A549 (cell line): ENCODE data around the gene PVR.

Experiments
- EP300 ChIP-seq, 2 experiments: fragments of >200 bp; sonication (Bioruptor Twin); formaldehyde crosslinking; IDR thresholded peaks; 2 replicates in 1 of 2; 3 replicates in 1 of 2; pipeline ENCODE4 v1.6.1; 2016 to 2017
- ESRRA ChIP-seq: fragments of 150-350 bp; IDR thresholded peaks from 2 replicates; pipeline ENCODE4 v1.6.1; 2014; ENCODE audit warnings: mild to moderate bottlenecking, low read length, borderline replicate concordance
- POLR2A ChIP-seq: IDR thresholded peaks from 2 replicates; pipeline ENCODE4 v1.6.1; 2012; ENCODE audit warnings: mild to moderate bottlenecking, low read length
- TF ChIP-seq, protein P1 (sequence below): fragments of >200 bp; sonication (Bioruptor Twin); formaldehyde crosslinking; IDR thresholded peaks from 3 replicates; pipeline ENCODE4 v1.5.1; 2016
- TF ChIP-seq, protein P2 (sequence below): fragments of 150-350 bp; IDR thresholded peaks from 2 replicates; pipeline ENCODE4 v1.6.1; 2014; ENCODE audit warnings: low read depth, mild to moderate bottlenecking, low read length
- TF ChIP-seq, protein P3 (sequence below): fragments of 200-600 bp; sonication (generic); IDR thresholded peaks from 2 replicates; pipeline ENCODE4 v1.6.1; 2016; ENCODE audit warnings: antibody characterized with exemption, mild to moderate bottlenecking, moderate library complexity
- TF ChIP-seq, protein P4 (sequence below): fragments of 250-450 bp; sonication (Bioruptor Pico); IDR thresholded peaks from 2 replicates; pipeline ENCODE4 v1.5.0; 2021; ENCODE audit warnings: mild to moderate bottlenecking, moderate library complexity, borderline replicate concordance

DNA sequence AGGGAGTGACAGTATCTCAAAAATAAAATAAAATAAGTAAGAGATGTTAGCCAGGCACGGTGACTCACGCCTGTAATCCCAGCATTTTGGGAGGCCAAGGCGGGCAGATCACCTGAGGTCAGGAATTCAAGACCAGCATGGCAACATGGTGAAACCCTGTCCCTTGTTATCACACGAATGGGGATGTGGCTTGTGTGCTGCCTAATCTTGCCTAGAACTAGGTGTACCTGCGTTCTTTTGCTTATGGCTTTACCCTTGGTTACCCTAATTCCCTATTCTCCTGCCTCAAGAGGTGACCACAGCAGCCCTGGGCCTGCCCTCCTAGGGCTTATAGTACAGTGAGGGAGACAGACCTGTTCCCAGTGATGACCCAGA is 6.3 kb upstream of the PVR start:
- TF ChIP-seq ESRRA: no peak
- TF ChIP-seq, protein P1, sequence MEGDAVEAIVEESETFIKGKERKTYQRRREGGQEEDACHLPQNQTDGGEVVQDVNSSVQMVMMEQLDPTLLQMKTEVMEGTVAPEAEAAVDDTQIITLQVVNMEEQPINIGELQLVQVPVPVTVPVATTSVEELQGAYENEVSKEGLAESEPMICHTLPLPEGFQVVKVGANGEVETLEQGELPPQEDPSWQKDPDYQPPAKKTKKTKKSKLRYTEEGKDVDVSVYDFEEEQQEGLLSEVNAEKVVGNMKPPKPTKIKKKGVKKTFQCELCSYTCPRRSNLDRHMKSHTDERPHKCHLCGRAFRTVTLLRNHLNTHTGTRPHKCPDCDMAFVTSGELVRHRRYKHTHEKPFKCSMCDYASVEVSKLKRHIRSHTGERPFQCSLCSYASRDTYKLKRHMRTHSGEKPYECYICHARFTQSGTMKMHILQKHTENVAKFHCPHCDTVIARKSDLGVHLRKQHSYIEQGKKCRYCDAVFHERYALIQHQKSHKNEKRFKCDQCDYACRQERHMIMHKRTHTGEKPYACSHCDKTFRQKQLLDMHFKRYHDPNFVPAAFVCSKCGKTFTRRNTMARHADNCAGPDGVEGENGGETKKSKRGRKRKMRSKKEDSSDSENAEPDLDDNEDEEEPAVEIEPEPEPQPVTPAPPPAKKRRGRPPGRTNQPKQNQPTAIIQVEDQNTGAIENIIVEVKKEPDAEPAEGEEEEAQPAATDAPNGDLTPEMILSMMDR: no peak
- TF ChIP-seq, protein P2, sequence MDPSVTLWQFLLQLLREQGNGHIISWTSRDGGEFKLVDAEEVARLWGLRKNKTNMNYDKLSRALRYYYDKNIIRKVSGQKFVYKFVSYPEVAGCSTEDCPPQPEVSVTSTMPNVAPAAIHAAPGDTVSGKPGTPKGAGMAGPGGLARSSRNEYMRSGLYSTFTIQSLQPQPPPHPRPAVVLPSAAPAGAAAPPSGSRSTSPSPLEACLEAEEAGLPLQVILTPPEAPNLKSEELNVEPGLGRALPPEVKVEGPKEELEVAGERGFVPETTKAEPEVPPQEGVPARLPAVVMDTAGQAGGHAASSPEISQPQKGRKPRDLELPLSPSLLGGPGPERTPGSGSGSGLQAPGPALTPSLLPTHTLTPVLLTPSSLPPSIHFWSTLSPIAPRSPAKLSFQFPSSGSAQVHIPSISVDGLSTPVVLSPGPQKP: no peak
- TF ChIP-seq, protein P3, sequence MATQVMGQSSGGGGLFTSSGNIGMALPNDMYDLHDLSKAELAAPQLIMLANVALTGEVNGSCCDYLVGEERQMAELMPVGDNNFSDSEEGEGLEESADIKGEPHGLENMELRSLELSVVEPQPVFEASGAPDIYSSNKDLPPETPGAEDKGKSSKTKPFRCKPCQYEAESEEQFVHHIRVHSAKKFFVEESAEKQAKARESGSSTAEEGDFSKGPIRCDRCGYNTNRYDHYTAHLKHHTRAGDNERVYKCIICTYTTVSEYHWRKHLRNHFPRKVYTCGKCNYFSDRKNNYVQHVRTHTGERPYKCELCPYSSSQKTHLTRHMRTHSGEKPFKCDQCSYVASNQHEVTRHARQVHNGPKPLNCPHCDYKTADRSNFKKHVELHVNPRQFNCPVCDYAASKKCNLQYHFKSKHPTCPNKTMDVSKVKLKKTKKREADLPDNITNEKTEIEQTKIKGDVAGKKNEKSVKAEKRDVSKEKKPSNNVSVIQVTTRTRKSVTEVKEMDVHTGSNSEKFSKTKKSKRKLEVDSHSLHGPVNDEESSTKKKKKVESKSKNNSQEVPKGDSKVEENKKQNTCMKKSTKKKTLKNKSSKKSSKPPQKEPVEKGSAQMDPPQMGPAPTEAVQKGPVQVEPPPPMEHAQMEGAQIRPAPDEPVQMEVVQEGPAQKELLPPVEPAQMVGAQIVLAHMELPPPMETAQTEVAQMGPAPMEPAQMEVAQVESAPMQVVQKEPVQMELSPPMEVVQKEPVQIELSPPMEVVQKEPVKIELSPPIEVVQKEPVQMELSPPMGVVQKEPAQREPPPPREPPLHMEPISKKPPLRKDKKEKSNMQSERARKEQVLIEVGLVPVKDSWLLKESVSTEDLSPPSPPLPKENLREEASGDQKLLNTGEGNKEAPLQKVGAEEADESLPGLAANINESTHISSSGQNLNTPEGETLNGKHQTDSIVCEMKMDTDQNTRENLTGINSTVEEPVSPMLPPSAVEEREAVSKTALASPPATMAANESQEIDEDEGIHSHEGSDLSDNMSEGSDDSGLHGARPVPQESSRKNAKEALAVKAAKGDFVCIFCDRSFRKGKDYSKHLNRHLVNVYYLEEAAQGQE: no peak
- TF ChIP-seq, protein P4, sequence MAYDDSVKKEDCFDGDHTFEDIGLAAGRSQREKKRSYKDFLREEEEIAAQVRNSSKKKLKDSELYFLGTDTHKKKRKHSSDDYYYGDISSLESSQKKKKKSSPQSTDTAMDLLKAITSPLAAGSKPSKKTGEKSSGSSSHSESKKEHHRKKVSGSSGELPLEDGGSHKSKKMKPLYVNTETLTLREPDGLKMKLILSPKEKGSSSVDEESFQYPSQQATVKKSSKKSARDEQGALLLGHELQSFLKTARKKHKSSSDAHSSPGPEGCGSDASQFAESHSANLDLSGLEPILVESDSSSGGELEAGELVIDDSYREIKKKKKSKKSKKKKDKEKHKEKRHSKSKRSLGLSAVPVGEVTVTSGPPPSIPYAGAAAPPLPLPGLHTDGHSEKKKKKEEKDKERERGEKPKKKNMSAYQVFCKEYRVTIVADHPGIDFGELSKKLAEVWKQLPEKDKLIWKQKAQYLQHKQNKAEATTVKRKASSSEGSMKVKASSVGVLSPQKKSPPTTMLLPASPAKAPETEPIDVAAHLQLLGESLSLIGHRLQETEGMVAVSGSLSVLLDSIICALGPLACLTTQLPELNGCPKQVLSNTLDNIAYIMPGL: no peak
- no peak for TF ChIP-seq EP300 (IDR thresholded peaks at IDR 0.05)
- no peak for TF ChIP-seq POLR2A
